Adipose tissue (tissue), 3 donors: ENCODE measurements around the gene METTL6. TPM values are rescaled to one million over a fixed set of nuclear protein-coding genes. Genes with fewer than 3 reads are reported as not detected.
"Not testable (repeated sequence)": the region's sequence is repeated elsewhere in the genome, so short reads cannot be mapped to it uniquely, and the experiment has no call there.

ENCODE experiments used
- H3K27ac ChIP-seq: one replicate; pipeline ENCODE4 v1.5.1; 2013; ENCODE audit warnings: low read depth, low read length
- WGBS, 3 donors: extraction: QIAGEN DNeasy Blood & Tissue Kit; methylation state at CpG; one replicate each; pipeline ENCODE4 v1.1.7; 2013; 5-methylcytosine and 5-hydroxymethylcytosine counted together
- polyA plus RNA-seq, 3 donors: library from polyadenylated mRNA; stranded (reverse); fragments of 200-250 nt; gene quantifications; one replicate each; pipeline ENCODE4 v1.2.3, GENCODE V29; 2013
- donor health status: healthy with polysubstance abuse.
- donor health status: Bipolar disorder and iron deficiency.
- donor health status: healthy.

The METTL6 gene, protein sequence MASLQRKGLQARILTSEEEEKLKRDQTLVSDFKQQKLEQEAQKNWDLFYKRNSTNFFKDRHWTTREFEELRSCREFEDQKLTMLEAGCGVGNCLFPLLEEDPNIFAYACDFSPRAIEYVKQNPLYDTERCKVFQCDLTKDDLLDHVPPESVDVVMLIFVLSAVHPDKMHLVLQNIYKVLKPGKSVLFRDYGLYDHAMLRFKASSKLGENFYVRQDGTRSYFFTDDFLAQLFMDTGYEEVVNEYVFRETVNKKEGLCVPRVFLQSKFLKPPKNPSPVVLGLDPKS
- 10 to 100 TPM in 2 of 3 donors, 1 to 10 TPM in 1; 6.1 to 13.5 (median 10.2) TPM for polyA plus RNA-seq

DNA sequence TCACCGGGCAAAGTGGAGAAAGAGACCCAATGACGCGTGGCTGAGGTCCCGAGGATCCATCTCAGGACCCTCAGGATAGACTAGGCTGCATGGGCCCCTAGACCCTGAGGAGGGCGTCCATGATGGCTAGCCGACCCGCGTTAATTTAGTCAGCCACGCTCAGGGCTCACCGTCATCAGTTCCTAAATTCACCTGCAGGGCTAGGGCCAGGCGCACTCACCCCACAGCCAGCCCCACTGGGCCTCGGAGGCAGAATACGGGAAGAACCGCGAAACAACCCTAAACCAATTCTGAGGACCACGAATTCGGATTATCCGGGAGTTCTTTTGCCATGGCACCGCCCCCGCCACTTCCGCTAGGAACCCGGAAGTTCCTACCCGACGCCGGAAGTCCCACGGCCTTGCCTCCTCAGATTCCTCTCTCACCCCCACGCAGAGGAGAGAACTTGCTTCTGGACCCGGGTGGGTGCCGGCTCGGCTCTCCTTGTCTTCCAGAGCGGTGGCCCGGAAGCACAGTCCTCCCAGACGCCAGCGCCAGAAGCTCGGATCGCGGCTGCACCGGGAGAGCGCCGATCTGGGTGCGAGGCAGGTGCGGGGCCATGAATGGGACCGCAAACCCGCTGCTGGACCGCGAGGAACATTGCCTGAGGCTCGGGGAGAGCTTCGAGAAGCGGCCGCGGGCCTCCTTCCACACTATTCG is at the start of gene METTL6, which contains the start of gene EAF1:
METTL6 (minus strand) TSS at position 363 of the 699 bp plus-strand sequence. CDS start 1,033 bp downstream, outside the sequence.
EAF1 (plus strand) TSS at position 417 of the 699 bp plus-strand sequence; CDS start at position 599, 182 bp downstream.
- H3K27ac ChIP-seq: no peak within 1 kb of the TSS
- 0 to 1% (median 0%) methylated on average over 49 to 52 of the region's 52 CpGs for WGBS, 3 donors

DNA sequence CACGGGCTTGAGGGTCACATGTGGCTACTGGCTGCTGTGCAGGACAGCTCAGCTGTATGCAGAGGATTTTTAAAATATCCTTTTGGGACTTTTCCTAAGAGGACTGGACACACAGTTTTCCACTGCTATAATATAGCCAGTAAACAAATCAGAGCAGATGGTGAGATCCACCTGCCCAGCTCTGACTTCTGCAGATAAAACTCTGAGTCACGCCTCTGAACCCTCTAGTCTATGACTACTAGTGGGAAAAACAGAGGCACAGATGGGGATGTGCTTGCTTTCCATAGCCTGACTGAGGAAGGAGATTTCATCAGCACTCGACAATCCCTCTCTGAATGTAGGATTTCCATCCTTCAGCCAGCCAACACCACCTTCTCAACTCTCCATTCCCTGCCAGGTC is 49.0 kb upstream of the METTL6 start:
- 64 to 87% (median 70%) methylated on average over 3 of the region's 3 CpGs for WGBS, 3 donors
- H3K27ac ChIP-seq: no peak overlapping the region

DNA sequence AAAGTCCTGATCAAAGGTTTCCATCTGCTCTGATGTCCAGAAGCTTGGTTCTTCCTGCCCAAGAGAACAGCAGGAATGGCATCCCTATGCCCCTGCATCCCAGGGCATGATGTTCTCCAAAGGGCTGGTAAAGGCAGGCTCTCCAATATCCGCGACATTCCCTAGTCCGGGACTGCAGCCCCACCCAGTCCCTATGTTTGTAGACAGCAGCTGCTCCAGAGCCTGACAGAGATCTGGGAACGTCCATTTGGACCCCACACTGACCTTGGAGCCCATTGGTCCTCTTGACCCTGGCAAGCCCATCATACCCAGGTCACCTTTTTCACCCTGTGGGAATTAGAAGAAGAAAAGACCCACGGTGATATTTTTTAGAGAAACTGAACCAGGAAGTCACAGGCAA is 47.8 kb upstream of the METTL6 start:
- no peak overlapping the region for H3K27ac ChIP-seq
- 55 to 69% (median 58%) methylated on average over 5 of the region's 5 CpGs for WGBS, 3 donors

DNA sequence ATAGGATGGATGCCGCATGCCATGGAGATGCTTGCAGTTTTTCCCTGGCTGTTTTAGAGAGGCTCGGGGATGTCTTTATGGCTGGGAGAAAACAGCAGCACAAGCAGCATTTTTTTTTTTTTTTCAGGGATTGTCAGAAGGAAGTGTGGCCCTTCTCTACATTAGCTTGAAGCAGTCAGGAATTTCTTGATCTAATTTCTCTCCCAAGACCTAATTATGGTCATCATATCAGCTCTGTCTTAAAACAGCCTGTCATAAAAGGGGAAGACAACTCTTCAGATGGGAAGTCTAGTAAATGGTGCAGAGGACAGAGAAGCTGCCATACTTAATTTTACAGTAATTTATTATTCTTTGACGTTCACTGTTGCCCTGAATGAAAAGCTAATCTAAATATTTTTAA is 44.5 kb upstream of the METTL6 start:
- H3K27ac ChIP-seq: no peak overlapping the region
- WGBS, 3 donors: 80 to 91% (median 83%) methylated on average over 3 of the region's 3 CpGs

DNA sequence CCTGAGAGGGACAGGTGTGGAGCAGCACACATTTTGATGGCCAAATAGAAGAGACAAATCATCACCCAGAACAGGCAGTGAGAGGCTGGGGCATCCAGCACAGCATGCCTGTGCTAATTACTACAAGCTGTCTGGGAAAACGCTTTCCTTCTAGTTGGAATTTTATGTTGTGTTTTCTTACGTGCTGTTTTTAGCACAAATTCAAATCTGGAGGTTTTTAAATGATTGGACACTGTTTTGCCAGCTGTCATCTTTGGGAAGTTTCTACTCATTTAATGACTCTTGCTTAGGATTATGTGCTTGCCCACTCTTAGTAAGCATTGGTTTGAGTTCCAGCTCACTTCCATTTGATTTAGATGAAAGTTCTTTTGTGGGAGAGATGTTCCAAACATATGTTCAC is 43.5 kb upstream of the METTL6 start:
- H3K27ac ChIP-seq: no peak overlapping the region
- 94 to 96% (median 96%) methylated on average over 2 of the region's 2 CpGs for WGBS, 3 donors

DNA sequence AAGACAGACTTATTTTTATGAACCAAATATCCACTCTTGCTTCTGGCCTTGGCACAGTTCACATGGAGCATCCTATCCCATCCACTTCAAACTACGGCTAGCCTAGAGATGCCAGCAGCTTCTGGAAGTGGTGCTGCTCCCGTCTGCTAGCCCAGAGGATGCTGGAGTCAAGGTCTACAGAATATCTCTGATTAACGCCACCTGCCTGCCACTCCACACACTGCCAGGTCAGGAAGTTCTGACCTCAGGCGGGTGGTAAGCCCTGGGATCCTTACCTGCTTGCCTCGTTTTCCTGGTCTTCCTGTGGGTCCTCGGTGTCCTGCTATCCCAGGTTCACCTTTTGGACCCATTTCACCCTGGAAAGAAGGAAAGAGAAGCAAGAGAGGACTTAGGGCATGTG is 42.9 kb upstream of the METTL6 start:
- WGBS, 3 donors: 89 to 92% (median 89%) methylated on average over 6 of the region's 6 CpGs
- H3K27ac ChIP-seq: no peak overlapping the region

DNA sequence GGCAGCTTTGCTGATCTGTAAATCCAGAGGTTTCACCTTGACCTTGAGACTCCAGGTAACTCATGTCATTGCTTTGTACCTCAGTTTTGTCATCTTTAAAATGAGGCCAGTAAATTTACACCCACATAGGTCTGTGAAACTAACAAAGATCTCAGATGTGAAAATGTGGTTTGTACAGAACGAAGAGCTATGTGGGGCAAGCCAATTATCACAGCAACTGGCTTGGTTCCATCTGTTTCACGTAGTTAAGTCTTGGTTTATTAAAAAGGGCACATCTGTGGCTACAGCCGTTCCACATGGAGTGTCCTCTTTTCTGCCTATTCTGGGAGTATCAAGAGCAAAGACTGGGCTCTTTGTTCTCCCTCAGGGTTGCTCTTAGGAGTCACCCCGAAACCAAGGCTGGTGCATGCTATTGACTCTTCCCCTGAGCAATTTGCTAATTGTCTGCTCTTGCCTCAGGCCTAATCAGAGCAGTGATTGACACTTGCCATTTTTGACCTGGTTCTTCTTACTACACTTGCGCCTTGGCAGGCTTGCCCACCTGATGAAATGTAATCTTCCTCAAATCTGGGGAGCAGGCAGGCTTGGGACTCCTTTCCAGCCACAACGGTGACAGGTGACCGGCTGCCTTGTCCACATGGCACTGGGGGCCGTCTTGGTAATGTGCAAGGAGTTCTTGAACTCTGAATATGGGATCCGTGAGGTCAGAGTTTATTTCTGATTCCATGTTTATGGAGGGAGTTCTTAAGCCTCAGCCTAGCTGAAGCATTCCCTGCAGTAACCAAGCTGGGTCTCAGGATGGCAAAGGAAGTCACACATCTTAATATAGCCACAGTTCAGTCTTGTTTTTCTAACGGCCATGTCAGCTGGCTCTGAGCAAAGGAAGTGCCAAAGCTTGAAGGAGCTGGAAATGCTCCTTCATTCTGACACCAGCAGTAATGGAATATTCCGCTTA is 40.2 kb upstream of the METTL6 start:
- 88 to 92% (median 88%) methylated on average over 11 of the region's 11 CpGs for WGBS, 3 donors

DNA sequence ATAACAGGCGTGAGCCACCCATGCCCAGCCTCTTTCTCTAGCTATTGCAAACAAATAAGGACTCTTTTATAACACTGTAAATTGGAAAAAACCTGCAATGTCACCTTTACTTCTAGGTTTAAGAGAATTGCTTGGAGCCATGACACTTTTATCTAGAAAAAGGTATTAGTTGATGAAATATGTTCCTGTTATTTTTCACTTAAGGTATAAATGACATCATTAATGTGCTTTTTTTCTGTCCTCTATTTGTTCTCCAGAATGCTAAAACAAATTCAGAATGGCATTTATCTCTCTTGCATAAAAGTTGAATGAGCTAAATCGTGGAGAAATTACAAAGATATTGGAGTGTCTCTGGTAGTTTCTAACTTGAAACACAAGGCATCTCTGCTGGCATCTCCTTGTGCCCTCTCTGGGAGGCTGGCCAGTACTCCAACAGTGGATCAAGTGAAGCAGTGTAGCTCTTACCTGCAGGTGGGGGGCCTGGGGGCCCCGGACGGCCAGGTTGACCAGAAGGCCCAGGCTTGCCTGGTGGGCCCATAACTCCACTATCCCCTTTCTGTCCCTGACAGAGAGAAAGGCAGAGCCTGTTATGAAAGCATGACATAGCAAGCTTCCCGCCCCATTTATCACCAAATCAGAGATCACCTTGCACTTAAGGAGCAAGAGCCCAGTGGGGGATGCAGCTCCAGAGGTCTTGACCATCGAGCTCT is 38.7 kb upstream of the METTL6 start:
- 88 to 97% (median 96%) methylated on average over 6 of the region's 6 CpGs for WGBS, 3 donors
- H3K27ac ChIP-seq: no peak overlapping the region

More for the DNA sequence above, 40.2 kb upstream of the METTL6 start:
- H3K27ac ChIP-seq: no peak overlapping the region

DNA sequence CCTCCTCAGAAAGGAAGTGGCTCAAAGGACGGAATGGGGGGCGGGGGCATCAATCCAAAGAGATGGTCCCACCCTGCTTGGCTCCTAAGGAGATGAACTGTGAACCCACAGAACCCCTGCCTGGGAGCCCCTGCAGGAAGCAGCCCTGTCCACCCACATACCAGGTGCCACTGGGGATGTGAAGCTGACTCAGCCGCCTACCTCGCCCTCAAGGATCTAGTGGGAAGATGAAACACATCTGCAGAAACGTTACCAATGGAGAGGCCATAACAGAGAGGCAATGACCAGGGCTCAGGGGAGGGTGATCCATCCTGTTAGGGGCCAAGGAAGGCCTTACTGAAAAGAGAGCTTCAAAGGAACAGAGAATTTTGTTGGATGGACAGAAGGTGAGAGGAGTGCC is 35.1 kb upstream of the METTL6 start:
- 74 to 91% (median 80%) methylated on average over 5 of the region's 5 CpGs for WGBS, 3 donors
- no peak overlapping the region for H3K27ac ChIP-seq

DNA sequence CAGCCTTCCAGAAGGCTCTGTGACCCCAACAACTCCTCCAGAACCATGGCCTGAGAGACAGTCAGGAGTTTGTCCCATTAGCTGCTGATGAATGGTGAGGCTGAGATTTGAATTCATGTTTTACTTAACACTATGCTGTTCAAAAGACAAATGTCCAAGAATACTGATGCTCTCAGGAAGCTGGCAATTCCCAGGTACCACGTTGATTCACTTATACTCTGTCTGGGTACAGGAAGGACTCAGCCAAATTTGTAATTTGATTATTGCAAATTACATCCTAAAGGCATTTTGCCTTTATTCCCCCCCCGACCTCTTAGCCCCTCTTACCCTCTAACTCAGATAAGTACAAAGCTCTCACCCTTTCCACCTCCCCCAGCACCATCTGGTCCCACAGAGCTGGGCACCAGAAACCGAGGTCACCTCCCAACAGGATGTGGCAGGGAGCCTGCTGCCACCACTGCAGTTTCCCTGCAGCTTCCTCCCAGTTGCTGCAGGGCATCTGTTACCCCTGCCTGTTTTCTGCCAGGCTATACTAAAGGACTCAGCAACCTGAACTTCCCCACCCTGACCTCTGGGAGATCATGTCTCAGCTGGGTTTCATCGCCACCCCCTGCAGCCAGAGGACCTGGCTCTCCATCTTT is 33.7 kb upstream of the METTL6 start:
- 37 to 68% (median 44%) methylated on average over 4 of the region's 4 CpGs for WGBS, 3 donors
- H3K27ac ChIP-seq: no peak overlapping the region

DNA sequence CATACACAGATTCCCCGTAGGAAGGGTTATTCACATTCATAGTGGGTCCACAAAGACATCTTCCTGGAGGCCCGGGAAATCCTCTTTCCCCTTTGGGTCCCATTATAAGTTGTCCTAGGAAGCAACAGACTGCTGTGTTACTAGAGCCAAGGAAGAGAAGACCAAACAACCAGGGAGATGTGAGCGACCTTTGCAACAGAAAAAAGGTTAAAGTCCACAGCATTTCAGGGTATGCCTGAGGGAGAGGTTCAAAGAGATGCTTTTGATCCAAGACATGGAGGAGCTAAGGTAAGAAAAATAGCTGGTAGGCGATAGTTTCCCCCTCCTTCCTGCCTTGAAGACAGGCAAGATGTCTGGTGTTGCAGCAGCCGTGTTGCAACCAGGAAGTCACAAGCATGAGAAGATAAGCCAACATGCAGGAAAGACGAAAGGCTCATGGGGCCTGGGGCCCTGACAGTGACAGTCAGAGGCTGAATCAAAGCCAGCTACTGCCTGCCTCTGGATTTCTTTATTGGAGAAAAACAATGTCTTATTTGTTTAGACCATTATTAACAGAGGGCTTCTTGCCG is 31.0 kb upstream of the METTL6 start:
- no peak overlapping the region for H3K27ac ChIP-seq
- 85 to 90% (median 86%) methylated on average over 7 of the region's 7 CpGs for WGBS, 3 donors

DNA sequence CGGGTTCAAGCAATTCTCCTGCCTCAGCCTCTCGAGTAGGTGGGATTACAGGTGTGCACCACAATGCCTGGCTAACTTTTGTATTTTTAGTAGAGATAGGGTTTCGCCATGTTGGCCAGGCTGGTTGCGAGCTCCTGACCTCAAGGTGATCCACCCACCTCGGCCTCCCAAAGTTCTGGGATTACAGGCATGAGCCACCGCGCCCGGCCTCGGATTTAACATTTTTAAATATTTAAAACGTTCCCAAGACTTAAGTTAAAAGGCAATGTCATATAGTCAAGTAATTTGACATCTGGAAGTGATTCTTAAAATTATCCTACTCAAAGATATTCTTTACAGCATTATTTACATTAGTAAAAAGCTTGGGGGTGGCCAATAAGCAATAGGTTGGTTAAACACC is 29.6 kb upstream of the METTL6 start:
- not testable (repeated sequence) for H3K27ac ChIP-seq
- 93 to 95% (median 95%) methylated on average over 10 of the region's 10 CpGs for WGBS, 3 donors

DNA sequence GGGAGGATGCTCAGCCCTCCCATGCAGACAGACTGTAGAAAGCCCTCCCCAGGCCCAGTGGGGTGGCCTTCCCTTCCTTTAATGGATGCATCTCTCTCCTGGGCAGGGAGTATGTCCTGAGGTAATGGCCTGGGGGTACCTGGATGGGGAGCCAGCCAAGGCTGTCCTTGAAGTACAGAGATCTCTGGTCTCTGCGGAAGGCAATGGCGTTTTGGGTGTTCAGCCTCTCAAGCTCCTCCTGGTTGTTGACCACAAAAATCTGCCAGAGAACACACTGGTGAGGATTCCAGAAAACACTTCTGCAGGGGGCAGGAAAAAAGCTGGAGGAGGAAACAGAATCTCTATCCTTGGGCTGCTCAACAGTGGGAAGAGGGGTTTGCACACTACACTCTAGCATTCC is 29.0 kb upstream of the METTL6 start:
- no peak overlapping the region for H3K27ac ChIP-seq
- 93 to 100% (median 95%) methylated on average over 2 of the region's 2 CpGs for WGBS, 3 donors

DNA sequence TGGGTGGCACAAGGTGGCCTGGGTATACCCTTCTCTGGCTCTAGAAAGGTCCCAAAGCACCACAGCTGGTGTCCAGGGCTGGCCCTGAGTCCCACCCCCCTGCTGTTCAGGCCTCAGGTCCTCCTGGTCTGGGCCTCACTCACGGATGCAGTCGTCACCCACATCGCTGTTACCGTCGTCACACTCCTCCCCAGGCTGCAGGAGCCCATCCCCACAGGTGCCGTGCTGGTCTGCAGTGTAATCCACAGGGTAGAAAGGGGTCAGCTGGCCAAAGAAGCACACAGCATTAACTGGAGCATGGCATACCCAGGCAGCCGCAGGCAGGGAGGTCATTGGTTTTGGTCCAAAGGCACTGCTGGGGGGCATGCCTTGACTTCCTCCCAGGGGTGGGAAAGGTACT is 28.4 kb upstream of the METTL6 start:
- no peak overlapping the region for H3K27ac ChIP-seq
- WGBS, 3 donors: 91 to 93% (median 92%) methylated on average over 7 of the region's 7 CpGs

DNA sequence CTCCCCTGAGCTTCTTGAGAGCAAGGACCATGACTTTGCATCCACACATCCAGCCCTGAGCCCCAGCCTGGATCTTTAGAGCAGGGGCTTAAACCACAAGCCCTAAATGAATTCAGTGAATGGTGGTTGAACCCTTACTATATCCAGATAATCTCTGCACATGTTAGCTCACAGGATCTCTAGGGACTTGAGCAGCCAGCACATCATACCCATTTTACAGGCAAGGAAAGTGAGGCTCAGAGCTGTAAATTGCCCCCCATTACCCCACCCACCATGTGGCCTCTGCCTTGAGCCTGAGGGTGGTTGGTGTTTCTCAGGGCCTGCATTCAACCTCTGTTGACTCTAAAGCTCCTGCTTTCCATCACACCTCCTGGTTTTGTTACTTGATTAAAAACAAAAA is 27.6 kb upstream of the METTL6 start:
- H3K27ac ChIP-seq: no peak overlapping the region

DNA sequence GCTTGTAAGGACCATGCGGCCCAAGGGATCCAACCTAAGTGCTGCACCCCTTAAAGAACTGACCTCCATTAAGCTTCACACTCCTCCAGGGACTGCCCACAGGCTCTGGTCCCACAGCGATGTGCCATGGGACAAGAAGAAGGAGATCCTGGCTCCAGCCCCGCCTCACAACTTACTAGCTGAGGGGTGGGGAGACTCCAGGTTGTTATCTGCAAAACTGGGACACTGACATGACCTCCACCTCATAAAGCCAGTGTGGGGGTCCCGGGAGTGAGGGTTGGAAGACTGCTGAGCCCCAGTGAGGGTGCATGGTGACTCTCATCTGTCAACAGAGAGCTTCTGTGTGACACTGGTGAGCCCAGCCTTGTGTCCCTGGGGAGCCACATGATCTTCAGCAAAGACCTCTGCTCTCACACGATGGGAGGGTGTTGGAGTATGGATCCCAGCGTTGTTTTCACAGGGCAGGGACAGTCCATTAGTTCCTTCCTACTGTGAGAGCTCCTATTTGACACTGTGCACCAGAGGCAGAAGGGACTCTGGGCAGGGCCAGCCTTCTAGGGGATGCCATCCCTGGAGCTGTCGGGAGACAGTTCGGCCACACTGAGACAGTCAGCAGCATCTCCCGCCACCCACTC is 26.8 kb upstream of the METTL6 start:
- H3K27ac ChIP-seq: no peak overlapping the region
- 78 to 83% (median 83%) methylated on average over 9 of the region's 9 CpGs for WGBS, 3 donors

DNA sequence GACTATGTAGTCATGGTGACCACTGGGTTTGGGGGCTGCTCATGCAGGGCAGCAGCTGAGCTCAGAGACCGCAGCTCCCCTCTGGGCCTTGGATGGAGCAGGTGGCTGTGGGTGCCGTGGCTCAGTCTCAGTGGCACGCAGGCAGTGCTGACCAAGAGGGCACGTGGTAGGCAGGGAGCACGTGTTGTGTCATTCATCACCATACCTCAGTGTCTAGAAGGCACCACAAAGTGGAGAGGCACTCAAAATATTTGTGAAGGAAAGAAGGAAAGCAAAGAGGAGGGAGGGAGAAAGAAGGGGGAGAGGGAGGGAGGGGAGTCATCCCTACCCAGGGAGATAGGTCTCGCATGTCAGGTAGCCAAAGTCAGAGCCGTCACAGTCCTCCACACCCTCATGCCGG is 26.2 kb upstream of the METTL6 start:
- WGBS, 3 donors: 88 to 91% (median 89%) methylated on average over 8 of the region's 8 CpGs
- H3K27ac ChIP-seq: no peak overlapping the region
